Inflammatory macrophage (primary cell): ENCODE data around the gene ANKRD62.
A peak's percentile ranks its signal among the peaks of the same experiment; 100 is the strongest.
"Not testable (repeated sequence)": the region's sequence is repeated elsewhere in the genome, so short reads cannot be mapped to it uniquely, and the experiment has no call there.

Experiments used
- DNase-seq, 2 donors: peaks; one replicate each; pipeline ENCODE4 v3.0.0-alpha.2; 2020 to 2022

The ANKRD62 gene

DNA sequence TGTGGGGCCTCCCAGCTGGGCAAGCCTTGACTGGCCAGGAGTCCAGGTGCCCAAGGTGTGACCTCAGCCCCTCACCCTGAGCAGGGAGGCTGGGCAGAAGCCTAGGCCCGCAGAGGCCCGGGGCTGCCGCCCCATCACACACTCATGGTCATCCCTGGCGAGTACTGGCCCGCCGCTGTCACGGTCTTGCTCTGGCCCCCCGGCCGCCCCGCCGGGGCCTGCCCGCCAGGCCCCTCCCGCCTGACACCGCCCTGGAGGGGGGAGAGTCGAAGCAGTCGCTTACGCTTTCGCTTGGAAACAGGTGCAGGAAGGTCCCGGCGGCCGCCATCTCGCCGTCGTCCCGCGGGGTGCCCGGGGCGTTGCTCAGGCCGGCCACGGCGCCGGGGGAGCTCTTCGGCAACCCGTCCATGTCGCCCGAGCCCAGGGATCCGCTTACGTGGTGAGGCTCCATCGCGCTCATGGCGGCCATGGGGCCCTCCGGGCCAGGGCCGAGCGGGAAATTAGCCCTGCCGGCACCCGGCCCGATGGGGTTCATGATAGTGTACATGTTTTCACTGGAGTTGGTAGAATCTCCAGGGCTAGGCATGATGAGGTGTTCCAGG lies 26.6 kb upstream of the ANKRD62 start:
- DNase-seq = no peak

DNA sequence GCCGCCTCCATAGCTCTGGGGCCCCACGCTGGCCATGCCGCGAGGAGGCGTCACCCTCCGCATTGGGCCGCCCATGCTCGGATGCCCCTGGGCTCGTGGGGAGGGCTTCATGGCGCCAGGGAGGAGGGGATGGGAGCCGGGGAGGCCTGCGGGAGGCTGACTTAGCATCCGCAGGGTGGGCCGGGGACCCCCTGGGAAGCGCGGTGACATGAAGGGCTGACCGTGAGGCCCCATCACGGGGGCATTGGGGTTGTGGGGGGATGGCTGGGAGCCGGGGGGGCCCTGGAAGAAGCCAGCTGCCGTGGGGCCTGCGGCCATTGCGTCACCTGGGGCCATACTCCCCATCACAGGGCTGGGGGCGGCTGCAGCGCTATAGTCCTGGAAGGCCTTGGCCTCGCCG lies 26.0 kb upstream of the ANKRD62 start:
- no peak for DNase-seq

DNA sequence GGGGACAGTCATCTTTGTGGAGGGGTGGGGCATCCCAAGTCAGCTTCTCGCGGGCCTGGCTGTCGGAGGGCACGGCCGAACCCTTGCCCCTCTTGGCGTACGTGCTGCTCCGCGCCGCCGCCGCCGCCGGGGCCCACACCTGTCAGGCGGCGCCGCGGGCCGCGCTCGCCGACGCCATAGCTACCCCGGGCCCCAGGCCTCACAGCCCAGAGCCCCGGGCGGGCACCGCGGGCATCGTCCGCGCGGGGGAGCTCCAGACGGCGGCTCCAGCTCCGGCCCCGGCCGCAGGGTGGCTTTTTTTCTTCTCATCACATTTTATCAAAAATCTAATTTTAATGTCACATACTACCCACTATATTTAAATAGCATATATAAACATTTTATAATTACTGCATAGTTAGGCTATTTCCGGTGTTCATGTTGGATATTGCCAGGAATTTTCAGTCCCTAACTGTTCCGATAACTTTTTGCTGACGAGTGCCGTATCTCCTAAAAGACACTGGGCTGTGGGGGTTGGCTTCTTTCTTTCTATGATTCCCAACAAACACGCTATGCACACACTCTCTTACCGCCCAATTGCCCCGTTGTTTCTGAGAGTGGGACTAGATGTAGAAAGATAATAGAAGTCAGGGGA lies 25.2 kb upstream of the ANKRD62 start:
- DNase-seq = not testable (repeated sequence)

DNA sequence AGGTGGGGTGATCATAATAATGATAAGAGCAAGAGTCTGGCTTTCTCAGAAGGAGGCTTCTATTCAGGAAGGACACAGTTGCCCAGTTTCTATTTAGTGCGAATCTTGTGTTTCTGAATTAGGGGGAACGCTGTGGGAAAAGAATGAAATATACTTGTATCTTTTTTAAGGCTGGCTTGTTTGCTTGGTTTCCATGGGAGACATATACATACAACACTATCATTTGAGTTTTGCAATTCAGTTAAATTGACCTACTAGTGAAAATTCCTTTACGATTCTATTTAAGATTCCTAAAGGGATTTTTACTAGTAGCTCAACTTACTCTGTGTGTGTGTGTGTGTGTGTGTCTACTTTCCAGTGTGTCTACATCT lies 24.7 kb upstream of the ANKRD62 start:
- DNase-seq = no peak

DNA sequence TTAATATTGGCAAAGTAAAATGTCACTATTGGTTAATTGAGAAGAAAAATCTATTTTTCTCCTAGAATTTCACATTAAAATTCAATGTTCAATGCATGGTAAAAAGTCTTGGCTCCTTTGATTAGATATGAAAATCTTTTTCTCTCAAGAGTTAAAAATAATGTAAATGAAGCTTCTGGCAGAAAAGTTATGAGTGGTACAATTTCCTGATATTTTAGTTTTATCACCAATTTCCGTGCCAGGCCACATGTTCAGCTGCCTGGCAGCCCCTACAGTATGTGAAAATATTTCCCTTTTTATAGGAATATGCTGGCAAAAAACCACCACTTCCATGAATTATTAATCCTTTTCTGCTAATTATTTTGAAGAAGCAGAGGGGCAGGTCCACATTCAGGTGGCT lies 22.6 kb upstream of the ANKRD62 start:
- not testable (repeated sequence) for DNase-seq

DNA sequence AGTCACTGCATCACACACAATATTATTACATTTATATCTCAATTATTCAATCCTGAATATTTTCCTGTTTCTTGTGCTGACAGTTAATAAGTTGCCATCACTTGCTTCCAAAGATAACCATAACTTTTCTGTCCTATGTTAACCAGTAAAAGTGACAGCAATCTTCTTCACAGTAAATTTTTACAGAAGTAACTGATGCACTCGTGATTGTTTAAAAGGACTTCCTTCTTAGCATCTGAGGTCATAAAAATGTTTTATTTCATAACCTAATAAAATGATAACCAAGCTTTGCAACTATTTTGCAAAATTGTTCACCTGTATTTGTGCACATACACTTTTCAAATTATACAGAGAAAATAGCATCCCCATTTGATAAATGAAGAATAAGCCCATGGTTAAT lies 20.6 kb upstream of the ANKRD62 start:
- peak; percentile 21 to 66 for DNase-seq

DNA sequence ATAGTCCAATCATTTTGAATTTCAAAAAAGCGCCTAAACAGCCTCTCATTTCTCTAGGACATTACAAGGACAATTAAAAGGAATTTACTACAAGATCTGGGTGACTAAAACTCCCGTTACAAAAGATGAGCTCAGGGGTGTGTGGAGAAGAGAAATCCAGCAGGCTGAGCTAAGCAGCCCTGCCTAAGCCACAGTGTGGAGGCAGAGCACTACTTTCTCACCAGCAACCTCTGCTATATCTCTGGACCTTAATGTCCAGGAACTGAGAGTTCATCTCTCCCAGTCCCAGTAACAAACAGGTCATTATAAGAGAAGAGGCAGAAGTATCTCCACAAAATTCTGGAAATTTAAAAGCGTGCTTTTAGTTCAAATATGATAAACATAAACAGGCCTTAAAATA lies 18.9 kb upstream of the ANKRD62 start:
- no peak for DNase-seq

DNA sequence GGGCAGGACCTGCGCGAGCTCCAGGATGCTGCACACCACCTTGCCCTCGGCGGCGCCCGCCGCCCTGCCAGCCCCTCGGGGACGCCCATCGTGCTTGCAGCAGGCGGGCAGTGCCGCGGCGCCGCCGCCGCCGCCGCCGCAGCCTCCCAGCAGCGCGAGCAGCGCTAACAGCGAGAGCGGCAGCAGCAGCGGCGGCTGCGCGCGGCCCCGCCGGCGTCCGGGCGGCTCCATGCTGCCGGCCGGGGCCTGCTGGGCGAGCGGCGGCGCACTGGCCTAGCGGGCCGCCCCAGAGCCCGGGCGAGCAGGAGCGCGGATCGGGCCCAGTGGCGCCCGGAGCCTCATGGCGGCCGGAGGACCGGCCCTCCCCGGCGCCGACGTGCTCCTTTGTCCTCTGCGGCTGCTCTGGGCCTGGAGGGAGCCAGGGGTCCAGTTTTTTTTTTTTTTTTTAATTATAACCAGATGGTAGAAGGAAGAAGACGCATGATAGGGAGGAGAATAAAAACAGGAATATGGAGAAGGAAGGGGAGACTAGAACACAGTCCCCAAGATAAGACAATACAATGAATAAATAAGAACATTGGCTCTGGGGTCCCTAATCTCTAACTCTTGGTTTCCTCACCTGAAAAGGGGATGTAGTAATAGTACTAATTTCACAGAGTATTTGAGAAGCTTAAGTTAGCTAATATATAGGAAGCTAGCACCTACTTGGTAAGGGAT lies 17.1 kb upstream of the ANKRD62 start:
- DNase-seq = peak in 1 of 2 donors; percentile 41

DNA sequence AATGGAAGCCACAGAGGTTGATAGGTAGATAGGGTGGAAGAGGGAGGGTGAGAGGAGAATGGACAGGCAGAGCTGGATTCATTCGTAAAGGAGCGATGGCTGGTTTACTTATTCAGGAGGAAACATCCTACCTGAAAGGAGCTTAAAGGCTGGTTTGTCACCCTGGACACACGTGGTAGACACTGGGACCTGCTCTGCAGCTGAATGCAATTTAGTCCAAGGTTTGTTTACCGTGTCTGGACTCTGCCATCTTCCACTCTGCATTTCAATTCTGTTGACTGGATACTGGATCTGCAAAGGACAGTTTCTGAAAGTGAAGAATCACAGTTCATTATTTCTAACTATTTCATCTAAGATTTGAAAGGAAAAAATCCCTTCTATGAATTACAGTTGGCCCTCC lies 15.6 kb upstream of the ANKRD62 start:
- DNase-seq = not testable (repeated sequence)

DNA sequence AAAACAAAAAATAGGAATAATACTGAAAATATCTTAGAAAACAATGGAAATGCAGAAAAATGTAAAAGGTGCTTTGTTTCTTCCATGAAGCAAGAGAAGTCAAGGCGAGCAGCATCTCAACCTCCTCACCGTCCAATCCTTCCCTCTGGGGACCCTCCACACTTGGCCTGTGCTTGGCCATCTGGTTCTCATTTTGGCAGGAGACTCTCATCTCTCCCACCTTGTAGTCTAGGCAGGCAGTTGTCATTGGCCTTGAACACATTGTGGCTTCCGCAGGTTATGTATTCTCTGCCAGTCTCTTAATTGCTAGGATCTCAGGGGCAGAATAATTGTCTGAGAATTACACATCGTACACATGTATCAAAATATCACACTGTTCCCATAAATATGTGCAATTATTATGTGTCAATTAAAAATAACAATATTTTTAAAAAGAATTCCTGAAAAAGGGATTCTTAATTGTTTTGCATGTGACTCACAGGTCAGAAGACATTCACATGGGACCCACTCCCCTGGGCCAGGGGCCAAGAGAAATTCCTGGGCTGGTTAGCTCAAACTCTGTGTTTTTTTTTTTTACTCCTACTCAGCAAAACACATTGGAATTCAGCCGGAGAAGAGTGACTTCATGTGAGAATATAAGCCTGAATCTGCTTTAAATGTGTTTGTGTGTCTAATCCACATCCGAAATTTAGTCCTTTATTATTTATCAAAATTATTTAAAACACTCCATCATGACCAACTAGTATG lies 14.0 kb upstream of the ANKRD62 start:
- DNase-seq = no peak

DNA sequence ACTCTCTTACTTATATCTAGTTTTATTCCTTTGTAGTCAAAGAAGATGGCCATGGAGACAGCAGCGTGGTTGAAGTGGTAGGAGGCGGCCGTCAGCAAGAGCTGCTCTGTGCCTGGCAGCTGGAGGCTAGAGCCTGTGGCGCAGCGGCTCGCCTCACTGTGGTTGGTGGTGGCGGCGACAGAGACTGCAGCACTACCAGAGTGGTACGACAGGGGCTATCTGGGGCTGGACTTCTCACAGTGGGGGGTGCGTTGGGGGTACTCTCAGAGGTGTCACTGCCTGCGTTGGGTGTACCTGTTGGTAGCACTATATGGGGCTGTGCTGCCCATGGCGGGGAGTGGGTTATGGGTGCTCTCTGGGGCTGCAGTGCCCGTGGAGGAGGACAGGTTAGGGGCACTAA lies 8.5 kb upstream of the ANKRD62 start:
- DNase-seq = no peak

DNA sequence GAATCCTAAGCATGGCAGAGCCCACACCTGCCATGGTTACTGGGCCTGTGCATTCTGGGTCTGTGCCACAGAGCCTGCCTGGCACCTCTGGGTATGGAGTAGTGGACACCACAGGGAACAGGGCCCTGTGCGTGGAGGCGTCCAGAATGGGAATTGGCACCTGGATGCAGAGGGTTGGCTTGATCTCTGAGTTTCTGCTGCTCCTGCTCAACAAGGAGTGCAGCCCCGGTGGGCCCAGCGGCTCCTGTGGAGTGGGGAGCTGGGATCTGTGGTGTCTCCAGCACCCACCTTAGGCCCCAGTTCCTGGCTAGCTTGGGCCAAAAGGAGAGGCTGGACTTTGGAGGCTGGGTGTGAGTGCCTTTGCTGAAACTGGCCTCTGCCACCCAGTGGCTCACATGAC lies 7.9 kb upstream of the ANKRD62 start:
- DNase-seq = no peak

DNA sequence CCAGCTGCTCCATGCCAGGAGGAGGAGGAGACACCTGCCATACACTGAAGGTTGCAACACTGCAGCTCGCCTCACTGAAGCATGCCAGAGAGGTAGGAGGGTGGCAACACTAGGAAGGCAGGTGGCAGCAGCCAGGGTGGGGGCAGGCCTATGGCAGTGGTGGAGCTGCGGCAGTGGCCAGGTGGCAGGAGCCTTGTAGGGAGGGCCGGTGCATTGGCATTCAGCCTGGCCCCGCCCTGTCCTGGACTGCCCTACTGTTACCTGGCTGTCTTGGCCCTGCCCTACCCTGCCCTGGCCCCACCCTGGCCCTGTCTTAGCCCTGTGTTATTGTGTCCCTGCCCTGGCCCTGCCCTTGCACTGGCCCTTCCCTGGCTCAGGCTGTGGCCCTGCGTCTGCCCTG lies 7.4 kb upstream of the ANKRD62 start:
- DNase-seq = no peak

DNA sequence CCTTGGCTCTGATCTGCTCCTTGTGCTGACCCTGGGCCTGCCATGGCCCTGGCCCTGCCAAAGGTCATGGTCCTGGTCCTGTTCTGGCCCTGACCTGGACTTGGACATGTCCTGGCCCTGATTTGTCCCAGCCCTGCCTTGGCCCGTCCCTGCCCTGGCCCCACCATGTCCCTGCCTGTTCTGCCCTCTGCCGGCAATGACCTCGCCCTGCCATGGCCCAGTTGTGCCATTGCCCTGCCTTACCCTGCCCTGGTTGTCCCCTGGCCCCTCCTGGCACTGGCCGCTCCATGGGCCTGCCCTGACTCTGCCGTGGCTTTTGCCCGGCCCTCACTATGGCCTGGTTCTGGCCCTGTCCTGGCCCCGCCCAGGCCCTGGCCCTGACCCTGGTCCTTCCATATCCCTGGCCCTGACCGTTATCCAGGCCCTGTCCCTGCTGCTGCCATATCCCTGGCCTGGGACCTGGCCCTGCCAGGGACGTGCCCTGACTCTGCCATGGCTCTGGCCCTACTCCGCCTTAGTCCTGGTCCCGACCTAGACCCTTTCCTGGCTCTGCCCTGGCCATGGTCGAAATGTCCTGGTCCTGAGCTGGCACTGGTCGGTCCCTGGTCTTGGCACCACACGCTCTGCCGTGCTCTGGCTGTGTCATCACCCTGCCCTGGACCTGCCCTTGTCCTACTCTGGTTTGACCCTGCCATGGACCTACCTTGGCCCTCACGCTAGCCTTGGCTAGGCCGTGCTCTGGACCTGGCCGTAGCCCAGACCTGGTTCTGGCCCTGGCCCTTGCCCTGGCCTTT lies 6.8 kb upstream of the ANKRD62 start:
- no peak for DNase-seq

DNA sequence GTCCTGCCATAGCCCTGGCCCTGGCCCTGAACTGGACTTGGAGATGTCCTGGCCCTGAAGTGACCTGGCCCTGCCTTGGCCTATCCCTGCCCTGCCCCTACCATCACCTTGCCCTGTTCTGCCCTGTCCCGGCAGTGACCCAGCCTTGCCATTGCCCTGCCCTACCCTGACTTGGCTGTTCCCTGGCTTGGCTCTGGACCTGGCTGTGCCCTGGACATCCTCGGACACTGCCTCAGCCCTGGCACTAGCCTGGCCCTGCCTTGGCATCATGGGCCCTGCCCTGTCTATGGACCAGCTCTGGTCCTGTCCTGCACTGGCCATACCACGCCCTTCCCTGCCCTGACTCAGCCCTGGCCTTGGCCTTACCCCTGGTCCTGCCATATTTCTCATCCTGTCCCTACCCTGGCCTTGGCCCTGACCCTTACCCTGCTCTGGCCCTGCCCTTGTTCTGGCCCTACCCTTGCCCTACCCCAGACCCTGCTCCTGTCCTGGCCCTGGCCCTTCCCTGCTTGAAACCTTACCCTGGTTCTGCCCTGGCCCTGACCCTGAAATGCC lies 6.1 kb upstream of the ANKRD62 start:
- no peak for DNase-seq

DNA sequence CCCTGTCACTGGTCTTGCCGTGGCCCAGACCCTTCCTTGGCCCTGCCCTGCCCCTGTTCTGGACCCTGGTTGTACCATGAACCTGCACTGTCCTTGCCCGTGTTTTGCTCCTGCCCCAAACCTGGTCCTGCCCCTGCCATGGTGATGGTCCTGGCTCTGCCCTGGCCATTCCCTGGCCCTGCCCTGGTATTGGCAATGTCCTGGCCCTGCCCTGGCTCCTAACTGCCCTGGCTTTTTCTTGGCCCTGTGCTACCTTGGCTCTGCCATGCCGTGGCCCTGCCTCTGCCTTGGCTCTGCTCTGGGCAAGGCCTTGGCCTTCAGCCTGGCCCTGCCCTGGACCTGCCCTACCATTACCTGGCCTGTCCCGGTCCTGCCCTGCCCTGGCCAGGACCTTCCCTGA lies 5.5 kb upstream of the ANKRD62 start:
- DNase-seq = no peak

DNA sequence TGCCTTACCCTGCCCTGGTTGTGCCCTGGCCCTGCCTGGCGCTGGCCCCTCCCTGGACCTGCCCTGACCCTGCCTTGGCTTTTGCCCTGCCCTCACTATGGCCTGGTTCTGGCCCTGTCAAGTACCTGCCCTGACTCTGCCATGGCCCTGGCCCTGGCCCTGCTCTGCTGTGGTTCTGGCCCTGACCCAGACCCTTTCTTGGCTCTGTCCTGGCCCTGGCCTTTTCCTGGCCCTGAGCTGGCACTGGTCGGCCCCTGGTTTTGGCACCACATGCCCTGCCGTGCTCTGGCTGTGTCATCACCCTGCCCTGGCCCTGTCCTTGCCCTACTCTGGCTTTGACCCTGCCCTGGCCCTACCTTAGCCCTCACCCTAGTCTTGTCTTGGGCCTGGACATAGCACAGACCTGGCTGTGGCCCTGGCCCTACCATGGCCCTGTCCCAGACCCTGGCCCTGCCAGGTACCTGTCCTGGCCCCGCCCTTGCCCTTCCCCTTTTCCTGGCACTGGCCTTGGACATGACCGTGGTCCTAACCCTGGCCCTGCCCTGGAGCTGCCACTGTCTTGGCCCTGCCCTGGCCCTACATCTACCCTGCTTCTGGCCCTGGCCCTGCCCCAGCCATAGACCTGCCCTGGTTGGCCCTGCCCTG lies 4.8 kb upstream of the ANKRD62 start:
- DNase-seq = no peak

DNA sequence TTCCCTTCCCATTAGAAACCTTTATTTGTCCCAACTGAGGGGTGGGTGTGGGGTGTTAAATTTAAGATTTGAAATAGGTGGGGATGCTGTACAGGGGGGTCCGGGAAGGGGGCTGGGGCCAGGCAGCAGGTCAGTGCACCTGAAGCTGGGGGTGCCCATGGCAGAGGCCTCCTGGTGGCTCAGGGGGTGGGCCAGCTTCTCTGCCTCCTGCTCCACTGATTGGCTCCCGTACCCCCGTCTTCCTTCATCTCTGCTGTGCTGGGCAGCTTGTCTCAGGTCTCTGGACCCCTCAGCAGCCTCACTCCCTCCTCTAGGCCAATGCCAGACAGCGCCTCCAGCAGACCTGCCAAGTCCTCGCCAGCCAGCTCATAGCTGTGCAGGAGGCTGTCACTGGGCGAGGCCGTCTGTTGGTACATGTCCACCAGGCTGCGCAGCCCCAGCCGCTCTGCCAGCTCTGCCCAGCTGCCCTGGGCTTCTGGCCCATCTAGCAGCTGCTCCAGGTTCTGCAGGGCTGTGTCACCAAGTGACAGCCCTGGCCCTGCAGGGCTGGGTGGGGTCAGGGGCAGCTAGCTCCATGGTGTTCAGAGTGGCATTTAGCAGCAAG lies 2.0 kb upstream of the ANKRD62 start:
- DNase-seq = no peak

DNA sequence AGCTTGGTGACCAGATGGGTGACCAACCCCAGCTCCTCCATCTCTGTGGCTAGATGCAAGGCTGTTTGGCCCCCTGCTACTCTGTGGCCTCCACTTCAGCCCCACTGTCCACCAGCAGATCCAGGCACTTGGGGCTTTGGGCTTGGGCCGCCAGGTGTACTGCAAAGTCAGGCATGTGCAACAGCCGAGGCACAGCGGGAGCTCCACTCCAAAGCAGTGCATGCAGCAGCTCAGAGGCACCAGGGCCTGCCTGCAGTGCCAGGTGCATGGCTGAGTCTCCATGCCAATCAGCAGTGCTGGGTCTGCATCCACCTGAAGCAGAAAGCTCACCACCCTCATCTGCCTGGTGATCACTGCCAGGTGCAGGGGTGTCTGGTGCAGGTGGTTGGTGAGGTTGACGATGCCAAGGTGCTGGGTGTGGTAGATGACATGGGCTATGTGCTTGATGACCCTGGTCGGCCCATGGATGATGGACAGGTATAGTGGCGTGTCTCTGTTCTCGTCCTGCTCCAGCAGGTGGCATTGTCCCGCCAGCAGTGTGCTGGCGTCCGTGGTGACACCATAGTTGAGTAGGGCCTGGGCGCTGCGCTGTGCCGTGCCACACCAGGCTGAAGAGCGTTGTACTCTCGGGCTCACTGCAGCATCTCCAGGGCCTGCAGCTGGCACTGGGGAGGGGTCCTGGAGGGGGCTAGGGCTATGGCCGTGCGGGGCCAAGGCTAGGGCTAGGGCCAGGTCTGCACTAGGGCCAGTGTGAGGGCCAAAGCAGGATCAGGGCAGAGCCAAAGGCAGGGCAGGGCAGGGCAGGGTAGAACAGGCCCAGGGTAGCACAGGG lies 1.0 kb upstream of the ANKRD62 start:
- DNase-seq = peak in 1 of 2 donors; percentile 7

DNA sequence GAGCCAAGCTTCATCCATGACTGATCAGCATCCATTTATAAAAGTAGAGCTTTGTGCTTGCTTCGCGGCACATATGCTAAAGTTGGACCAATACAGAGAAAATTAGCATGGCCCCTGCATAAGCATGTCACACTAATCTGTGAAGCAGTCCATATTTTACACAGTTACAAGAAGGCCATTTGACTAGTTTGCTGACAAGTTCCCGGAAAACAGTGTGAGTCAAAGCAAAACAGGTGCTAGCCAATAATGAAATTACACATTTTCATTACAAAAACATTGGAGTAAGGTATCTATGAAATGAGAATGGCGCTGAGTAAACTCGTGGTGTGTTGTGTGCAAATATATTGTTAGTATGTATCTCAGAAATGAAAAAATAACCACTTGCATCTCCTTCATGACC lies 4.7 kb downstream of the ANKRD62 start:
- DNase-seq = no peak

DNA sequence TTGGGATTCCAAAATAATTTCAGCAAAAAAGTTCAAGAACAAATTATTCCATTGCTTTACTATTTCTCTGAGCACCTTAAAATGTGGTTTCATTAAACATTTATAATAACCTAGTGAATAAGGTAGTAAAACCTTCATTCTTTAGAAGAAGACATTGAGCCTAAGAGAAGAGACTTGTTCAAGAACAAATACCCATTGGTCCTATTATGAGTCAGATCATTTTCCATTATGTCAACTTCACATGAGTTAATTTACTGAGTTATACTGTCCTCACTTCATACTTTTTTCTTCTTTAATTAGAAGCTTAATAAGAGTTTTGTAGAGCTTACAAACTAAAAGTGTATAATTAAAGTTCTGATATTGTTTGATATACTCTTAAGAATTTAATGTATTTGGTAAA lies 5.5 kb downstream of the ANKRD62 start:
- DNase-seq = no peak
